ENCODE measurements around the gene NLGN4X. TPM values are rescaled to one million over a fixed set of nuclear protein-coding genes. Genes with fewer than 3 reads are reported as not detected.

Gene NLGN4X
- total RNA-seq, 1 experiment from 2014 or later = 0.05 TPM

GRCh38 chrX:6244666-6245065 lies 16.0 kb upstream of the NLGN4X start:
- Histone ChIP-seq H3K4me3 (replicated peaks in 1 of 2; ENCODE audit: low read depth in 1 of 2, low read length in 2 of 2) (no peak overlapping the region), H3K9me3 (ENCODE audit: control insufficient read depth in 1 of 2, insufficient read depth in 1 of 2, low read depth in 1 of 2, low read length in 2 of 2) (no peaks in the 10 kb centered on the region), H2AFZ (ENCODE audit: low read depth, low read length, poor library complexity, severe bottlenecking) (no peak overlapping the region), H3K27ac (ENCODE audit: low read depth, low read length) (no peak overlapping the region), H4K20me1 (ENCODE audit: insufficient read depth) (no peaks in the 10 kb centered on the region), H3K36me3 (ENCODE audit: control insufficient read depth in 1 of 2, insufficient read depth in 2 of 2, low read length in 2 of 2) (no peaks in the 10 kb centered on the region), H3K79me2 (ENCODE audit: insufficient read depth, low read length) (no peaks in the 10 kb centered on the region), H3K27me3 (ENCODE audit: insufficient read depth, low read length) (no peaks in the 10 kb centered on the region), H3K4me2 (ENCODE audit: low read length) (no peak overlapping the region), H3K9ac (ENCODE audit: low read length) (no peak overlapping the region), H3K9me2 (ENCODE audit: insufficient read depth) (no peaks in the 10 kb centered on the region), H3K4me1 (ENCODE audit: control insufficient read depth in 1 of 2, insufficient read depth in 2 of 2, low read length in 2 of 2) (no peaks in the 10 kb centered on the region)
- TF ChIP-seq SIN3A (IDR thresholded peaks at IDR 0.05; ENCODE audit: low read depth) = no peak
- no peak for TF ChIP-seq FOSL1 (IDR thresholded peaks at IDR 0.05; ENCODE audit: low read depth)
- no peak for TF ChIP-seq ZFX (IDR thresholded peaks at IDR 0.05)
- no peak for TF ChIP-seq YY1 (IDR thresholded peaks at IDR 0.05; ENCODE audit: extremely low read depth, insufficient replicate concordance, low read depth, low read length)
- no peak for TF ChIP-seq ATF3 (IDR thresholded peaks at IDR 0.05)
- no peak for TF ChIP-seq JUND (IDR thresholded peaks at IDR 0.05)
- CTCF ChIA-PET = no interaction called here
- ATAC-seq (no peak), DNase-seq (ENCODE audit: low read depth, low spot score) (no peak)
- intact Hi-C loops (cut with micrococcal nuclease) = no loop called here
- POLR2A ChIA-PET = no interaction called here
- BruUV-seq (replicated peaks) = no TSS peak
- RAD21 ChIA-PET (ENCODE audit: low non-redundant PET in 1 of 2, low total read pairs in 2 of 2, uncharacterized antibody in 2 of 2, unreplicated experiment in 2 of 2) = no interaction called here

DNA sequence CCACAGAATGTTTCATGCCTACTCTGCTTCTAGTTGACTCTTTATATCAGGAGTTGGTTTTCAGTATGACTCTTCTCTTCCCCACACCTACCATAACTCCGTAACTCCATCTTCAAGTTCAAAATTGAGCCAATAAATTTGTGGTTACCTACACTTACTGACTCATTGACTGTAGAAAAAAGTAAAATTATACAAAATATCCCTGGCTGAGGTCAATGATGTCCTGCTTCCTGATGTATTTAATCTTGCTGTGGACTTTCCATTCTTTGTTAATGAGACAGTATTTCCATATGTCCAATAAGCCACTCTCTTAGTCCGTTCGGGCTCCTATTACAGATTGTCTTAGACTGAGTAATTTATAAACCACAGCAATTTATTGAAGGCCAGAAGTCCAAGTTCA lies 9.9 kb upstream of the NLGN4X start:
- Histone ChIP-seq H3K27ac (ENCODE audit: low read depth, low read length) (no peak overlapping the region), H3K9ac (ENCODE audit: low read length) (no peak overlapping the region), H2AFZ (ENCODE audit: low read depth, low read length, poor library complexity, severe bottlenecking) (no peak overlapping the region), H3K36me3 (ENCODE audit: control insufficient read depth in 1 of 2, insufficient read depth in 2 of 2, low read length in 2 of 2) (no peaks in the 10 kb centered on the region), H3K79me2 (ENCODE audit: insufficient read depth, low read length) (no peaks in the 10 kb centered on the region), H4K20me1 (ENCODE audit: insufficient read depth) (no peaks in the 10 kb centered on the region), H3K4me3 (replicated peaks in 1 of 2; ENCODE audit: low read depth in 1 of 2, low read length in 2 of 2) (no peak overlapping the region), H3K4me1 (ENCODE audit: control insufficient read depth in 1 of 2, insufficient read depth in 2 of 2, low read length in 2 of 2) (no peaks in the 10 kb centered on the region), H3K9me3 (ENCODE audit: control insufficient read depth in 1 of 2, insufficient read depth in 1 of 2, low read depth in 1 of 2, low read length in 2 of 2) (no peaks in the 10 kb centered on the region), H3K27me3 (ENCODE audit: insufficient read depth, low read length) (no peaks in the 10 kb centered on the region), H3K9me2 (ENCODE audit: insufficient read depth) (no peaks in the 10 kb centered on the region), H3K4me2 (ENCODE audit: low read length) (no peak overlapping the region)
- intact Hi-C loops (cut with micrococcal nuclease) = no loop called here
- no TSS peak for BruUV-seq (replicated peaks)
- ChIA-PET POLR2A (no interaction called here), CTCF (no interaction called here), RAD21 (ENCODE audit: low non-redundant PET in 1 of 2, low total read pairs in 2 of 2, uncharacterized antibody in 2 of 2, unreplicated experiment in 2 of 2) (no interaction called here)
- DNase-seq (ENCODE audit: low read depth, low spot score) (no peak), ATAC-seq (no peak)
- TF ChIP-seq ELF1 (IDR thresholded peaks at IDR 0.05; ENCODE audit: borderline replicate concordance, low read depth) (no peak), EGR1 (IDR thresholded peaks at IDR 0.05; ENCODE audit: low read depth) (no peak), ZFX (IDR thresholded peaks at IDR 0.05) (no peak), FOSL1 (IDR thresholded peaks at IDR 0.05; ENCODE audit: low read depth) (no peak), ZBTB33 (IDR thresholded peaks at IDR 0.05; ENCODE audit: extremely low read depth, insufficient replicate concordance, low read length) (no peak), RAD21 (IDR thresholded peaks at IDR 0.05; ENCODE audit: low read depth) (no peak), SIN3A (IDR thresholded peaks at IDR 0.05; ENCODE audit: low read depth) (no peak)
- TF ChIP-seq, protein P1, sequence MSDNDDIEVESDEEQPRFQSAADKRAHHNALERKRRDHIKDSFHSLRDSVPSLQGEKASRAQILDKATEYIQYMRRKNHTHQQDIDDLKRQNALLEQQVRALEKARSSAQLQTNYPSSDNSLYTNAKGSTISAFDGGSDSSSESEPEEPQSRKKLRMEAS (IDR thresholded peaks at IDR 0.05) = no peak
- TF ChIP-seq, protein P2, sequence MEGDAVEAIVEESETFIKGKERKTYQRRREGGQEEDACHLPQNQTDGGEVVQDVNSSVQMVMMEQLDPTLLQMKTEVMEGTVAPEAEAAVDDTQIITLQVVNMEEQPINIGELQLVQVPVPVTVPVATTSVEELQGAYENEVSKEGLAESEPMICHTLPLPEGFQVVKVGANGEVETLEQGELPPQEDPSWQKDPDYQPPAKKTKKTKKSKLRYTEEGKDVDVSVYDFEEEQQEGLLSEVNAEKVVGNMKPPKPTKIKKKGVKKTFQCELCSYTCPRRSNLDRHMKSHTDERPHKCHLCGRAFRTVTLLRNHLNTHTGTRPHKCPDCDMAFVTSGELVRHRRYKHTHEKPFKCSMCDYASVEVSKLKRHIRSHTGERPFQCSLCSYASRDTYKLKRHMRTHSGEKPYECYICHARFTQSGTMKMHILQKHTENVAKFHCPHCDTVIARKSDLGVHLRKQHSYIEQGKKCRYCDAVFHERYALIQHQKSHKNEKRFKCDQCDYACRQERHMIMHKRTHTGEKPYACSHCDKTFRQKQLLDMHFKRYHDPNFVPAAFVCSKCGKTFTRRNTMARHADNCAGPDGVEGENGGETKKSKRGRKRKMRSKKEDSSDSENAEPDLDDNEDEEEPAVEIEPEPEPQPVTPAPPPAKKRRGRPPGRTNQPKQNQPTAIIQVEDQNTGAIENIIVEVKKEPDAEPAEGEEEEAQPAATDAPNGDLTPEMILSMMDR (IDR thresholded peaks at IDR 0.05 in 2 of 3, conservative IDR thresholded peaks at IDR 0.05 in 1 of 3; ENCODE audit: borderline replicate concordance in 1 of 3, insufficient read depth in 1 of 3, low read depth in 2 of 3, low read length in 2 of 3) = no peak

All from HCT116 (cell line).